Esophagus squamous epithelium (tissue), 4 donors: ENCODE measurements around the gene RPRD1A.

Source experiments
- POLR2A ChIP-seq, 4 donors: fragments of 450-650 bp; IDR thresholded peaks; one replicate each; pipeline ENCODE4 v1.6.1; 2017; ENCODE audit warnings: antibody characterized with exemption in 4 of 4, mild to moderate bottlenecking in 4 of 4, moderate library complexity in 3 of 4
- TF ChIP-seq, protein P1 (sequence below), 6 experiments: fragments of 450-650 bp in 4 of 6; fragments of 200-600 bp in 2 of 6; sonication (generic) in 2 of 6; IDR thresholded peaks; one replicate each; pipeline ENCODE4 v1.5.1; 2016 to 2019; ENCODE audit warnings: antibody characterized with exemption in 6 of 6, mild to moderate bottlenecking in 4 of 6, moderate library complexity in 4 of 6

- TF ChIP-seq, protein P1, sequence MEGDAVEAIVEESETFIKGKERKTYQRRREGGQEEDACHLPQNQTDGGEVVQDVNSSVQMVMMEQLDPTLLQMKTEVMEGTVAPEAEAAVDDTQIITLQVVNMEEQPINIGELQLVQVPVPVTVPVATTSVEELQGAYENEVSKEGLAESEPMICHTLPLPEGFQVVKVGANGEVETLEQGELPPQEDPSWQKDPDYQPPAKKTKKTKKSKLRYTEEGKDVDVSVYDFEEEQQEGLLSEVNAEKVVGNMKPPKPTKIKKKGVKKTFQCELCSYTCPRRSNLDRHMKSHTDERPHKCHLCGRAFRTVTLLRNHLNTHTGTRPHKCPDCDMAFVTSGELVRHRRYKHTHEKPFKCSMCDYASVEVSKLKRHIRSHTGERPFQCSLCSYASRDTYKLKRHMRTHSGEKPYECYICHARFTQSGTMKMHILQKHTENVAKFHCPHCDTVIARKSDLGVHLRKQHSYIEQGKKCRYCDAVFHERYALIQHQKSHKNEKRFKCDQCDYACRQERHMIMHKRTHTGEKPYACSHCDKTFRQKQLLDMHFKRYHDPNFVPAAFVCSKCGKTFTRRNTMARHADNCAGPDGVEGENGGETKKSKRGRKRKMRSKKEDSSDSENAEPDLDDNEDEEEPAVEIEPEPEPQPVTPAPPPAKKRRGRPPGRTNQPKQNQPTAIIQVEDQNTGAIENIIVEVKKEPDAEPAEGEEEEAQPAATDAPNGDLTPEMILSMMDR (IDR thresholded peaks at IDR 0.05) = no peak
- no peak for TF ChIP-seq POLR2A (IDR thresholded peaks at IDR 0.05)
Observed at GRCh38 chr18:35964319-35964718, 103.0 kb downstream of the RPRD1A start.
